ENCODE results near the gene ARHGAP44.
"Not testable (repeated sequence)": the region's sequence is repeated elsewhere in the genome, so short reads cannot be mapped to it uniquely, and the experiment has no call there.

Gene ARHGAP44

DNA sequence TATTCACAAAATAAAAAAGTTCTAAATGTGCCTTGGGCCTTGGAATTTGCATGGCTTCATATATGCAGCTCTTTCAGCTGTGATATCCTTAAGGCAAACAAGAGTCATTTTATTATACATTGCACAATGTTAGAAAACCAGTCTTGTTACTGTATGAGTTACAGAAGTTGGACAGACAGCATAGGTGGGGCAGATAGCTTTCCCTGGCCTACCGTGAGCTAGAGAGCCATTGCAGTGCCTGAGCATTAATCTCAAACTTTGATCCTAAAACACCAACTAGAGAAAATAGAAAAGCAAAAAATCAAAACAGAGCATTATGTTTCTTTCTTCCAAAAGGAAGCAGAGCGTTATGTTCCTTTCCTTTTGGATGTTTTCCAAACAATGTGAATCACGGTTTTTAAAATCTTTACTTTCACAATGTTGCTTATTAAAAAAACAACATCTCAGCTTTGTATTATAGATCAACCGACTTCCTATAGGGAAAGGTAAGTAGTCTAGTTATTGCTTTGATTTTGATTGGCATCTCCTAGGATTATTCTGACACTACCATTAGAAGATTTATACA is 32.2 kb downstream of the ARHGAP44 start:
- no peak for DNase-seq (ENCODE audit: low read depth)

- DNase-seq (ENCODE audit: low read depth) = no peak
These were observed 37.1 kb downstream of the ARHGAP44 start for GRCh38 chr17:12826431-12826830.

DNA sequence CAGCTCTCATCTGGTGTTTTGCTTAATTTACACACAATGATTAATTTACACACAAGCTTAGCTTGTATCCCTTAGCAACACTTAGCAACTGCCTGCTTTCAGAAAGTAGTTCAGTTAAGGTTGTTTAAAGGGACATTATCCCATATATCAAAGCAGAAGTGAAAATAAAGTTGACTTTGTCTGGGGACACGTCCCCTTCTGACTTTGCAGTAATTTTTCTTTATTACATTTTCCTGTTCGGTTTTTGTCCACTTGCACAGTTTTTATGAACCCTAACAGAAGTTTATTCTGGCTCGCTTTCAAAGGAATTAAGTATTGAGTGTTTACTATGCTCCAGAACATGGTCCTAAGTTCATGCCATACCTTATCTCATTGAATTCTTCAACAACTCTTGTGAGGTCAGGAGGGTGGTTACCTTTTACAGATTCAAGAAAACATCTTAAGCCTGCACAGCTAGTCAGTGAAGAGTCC is 41.5 kb downstream of the ARHGAP44 start:
- DNase-seq (ENCODE audit: low read depth) = no peak

DNA sequence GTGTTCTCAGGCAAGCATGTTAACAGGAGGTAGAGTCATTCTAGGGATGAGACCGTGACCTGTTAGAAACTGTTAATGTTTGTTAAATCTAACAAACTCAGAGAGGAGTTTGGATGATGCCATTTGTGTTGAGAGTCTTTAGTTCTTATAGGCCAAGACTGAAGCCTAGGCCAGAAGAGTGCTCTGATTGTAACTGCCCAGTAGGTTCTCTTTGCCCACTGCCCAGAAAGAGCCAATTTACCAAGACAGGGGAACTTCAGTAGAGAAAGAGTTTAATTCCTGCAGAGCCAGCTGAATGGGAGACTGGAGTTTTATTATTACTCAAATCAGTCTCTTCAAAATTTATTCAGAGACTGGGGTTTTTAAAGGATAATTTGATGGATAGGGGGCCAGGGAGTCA is 42.5 kb downstream of the ARHGAP44 start:
- no peak for DNase-seq (ENCODE audit: low read depth)

DNA sequence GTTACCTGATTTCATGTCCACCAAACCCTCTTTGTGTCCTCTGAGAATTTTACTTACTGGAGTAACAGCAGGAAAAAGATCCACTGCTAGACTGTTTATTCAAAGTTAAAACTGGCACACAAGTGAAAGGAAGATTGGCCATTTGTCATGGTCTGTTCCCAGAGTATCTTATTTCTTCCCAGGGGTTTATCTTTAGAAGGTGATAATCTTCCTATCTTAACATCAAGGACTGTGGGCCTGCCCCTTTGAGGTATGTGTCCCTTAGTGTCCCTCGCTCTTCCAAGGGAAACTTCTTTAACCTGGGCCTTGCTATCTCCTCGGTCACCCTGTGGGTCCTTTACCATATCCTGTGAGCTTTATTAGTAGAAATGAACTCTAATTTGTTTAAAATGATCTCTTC is 49.7 kb downstream of the ARHGAP44 start:
- no peak for DNase-seq (ENCODE audit: low read depth)

DNA sequence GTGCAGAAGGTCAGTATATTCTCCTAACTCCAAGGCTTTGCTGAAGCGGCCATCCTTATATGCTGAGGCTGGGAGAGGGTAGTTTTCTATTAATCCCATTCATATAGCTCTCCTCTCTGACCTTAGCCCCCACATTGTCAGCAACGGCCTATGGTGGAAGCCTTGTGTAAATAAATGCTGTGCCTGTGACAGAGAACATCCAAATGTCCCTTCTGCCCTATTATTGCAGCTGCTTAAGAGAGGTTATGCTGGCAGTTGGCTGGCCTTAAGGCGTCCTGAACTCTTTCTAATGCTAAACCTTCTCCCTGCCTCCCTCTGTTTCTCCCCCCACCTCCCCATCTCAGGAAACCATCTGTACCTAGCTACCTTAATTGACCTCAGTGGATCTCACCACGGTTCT is 53.6 kb downstream of the ARHGAP44 start:
- no peak for DNase-seq (ENCODE audit: low read depth)

- no peak for DNase-seq (ENCODE audit: low read depth)
These were observed 61.7 kb downstream of the ARHGAP44 start for GRCh38 chr17:12850996-12851395.

DNA sequence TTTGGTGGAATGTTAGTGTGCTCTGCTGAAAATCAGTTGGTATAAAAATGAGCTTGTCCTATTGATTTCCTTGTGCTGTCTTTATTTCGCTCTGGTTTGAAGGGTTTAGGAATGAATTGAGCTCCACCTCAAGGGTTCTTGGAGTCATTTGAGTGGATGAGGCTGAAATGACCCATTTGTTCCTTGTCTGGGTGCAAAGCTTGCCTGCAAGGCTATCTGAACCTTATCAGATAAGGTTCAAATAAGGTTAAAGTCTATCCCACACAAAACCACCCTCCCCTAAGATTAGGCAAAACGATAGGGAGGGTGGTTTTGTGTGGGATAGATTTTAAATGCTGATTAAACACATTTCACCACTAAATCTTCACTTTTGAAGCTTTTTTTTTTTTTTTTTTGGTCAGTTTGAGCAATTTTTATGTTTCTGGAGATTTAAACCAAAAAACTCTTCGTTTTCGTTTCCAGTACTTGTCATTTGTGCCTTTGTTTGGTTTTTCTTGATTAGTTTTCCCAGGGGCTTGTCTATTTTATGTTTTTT is 62.7 kb downstream of the ARHGAP44 start:
- DNase-seq (ENCODE audit: low read depth) = no peak

GRCh38 chr17:12853921-12854320 is 64.6 kb downstream of the ARHGAP44 start:
- no peak for DNase-seq (ENCODE audit: low read depth)

- no peak for DNase-seq (ENCODE audit: low read depth)
These were observed 67.1 kb downstream of the ARHGAP44 start for GRCh38 chr17:12856416-12856815.

GRCh38 chr17:12857592-12857991 is 68.3 kb downstream of the ARHGAP44 start:
- no peak for DNase-seq (ENCODE audit: low read depth)

- DNase-seq (ENCODE audit: low read depth) = no peak
These were observed 70.2 kb downstream of the ARHGAP44 start for GRCh38 chr17:12859520-12859919.

- DNase-seq (ENCODE audit: low read depth) = no peak
These were observed 76.5 kb downstream of the ARHGAP44 start for GRCh38 chr17:12865769-12866168.

DNA sequence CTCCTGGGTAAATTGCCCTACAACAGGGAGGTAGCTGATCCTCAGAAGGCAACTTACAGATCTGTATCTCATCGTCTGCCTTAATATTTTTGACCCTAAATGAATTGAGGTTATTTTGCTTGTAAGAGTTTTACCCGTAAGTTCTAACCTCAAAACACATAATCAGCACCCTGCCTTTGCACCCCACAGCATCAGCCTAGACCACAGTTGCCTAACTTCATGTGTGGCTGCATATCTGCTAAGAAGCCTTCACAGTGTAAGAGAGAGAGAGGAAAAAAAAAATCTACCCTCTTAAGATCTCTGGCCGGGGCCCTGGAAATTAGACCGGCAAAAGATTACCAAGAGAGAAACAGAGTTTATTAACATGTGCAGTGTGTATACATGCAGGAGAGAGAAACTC is 76.9 kb downstream of the ARHGAP44 start:
- no peak for DNase-seq (ENCODE audit: low read depth)

- DNase-seq (ENCODE audit: low read depth) = no peak
These were observed 78.4 kb downstream of the ARHGAP44 start for GRCh38 chr17:12867726-12868125.

DNA sequence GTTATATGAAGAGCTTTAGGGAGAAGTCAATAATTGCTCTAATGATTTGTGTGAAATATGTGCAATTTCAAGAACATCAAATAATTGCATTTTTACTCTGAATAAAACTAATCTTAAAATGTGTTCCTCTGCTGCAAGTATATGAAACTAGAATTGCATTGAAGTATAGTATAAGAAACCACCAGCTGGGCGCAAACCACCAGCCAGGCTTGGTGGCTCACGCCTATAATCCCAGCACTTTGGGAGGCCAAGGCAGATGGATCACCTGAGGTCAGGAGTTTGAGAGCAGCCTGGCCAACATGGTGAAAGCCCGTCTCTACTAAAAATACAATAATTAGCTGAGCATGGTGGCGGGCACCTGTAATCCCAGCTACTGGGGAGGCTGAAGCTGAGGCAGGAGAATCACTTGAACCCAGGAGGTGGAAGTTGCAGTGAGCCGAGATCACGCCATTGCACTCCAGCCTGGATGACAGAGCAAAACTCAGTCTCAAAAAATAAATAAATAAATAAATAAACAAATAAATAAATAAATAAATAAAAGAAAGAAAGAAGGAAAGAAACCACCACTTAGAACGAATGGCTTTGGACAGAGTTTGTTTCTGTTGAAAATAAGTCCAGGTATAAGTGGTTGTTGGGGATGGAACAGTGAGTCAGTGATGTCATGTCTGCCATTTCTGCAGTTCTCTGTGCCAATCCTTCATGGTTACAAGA is 84.3 kb downstream of the ARHGAP44 start:
- DNase-seq (ENCODE audit: low read depth) = not testable (repeated sequence)

GRCh38 chr17:12877953-12878669 is 88.8 kb downstream of the ARHGAP44 start:
- DNase-seq (ENCODE audit: low read depth) = no peak

DNA sequence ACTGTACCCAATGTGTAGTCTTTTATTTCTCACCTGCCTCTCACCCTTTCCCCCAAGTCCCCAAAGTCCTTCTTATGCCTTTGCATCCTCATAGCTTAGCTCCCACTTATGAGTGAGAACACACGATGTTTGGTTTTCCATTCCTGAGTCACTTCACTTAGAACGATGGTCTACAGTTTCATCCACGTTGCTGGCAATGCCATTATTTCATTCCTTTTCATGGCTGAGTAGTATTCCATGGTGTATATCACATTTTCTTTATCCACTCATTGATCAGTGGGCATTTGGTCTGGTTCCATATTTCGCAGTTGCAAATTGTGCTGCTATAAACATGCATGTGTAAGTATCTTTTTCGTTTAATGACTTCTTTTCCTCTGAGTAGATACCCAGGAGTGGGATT is 89.8 kb downstream of the ARHGAP44 start:
- not testable (repeated sequence) for DNase-seq (ENCODE audit: low read depth)

DNA sequence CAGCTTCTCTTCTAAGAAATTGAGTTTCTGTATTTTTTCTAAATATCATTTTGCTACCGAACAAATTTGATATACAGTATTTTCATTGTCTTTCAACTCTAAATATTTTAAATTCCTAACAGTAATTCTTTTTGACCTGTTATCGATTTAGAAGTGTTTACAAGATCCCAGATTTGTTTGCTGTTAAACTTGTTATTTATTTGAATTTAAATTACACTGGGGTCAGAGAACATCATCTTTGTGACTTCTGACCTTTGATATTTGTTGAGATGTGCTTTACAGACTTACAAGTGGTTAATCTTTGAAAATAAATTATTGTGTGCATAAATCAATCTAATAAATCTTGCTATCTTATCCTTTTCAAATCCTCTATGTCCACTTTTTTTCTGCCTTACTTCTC is 94.2 kb downstream of the ARHGAP44 start:
- DNase-seq (ENCODE audit: low read depth) = no peak

DNA sequence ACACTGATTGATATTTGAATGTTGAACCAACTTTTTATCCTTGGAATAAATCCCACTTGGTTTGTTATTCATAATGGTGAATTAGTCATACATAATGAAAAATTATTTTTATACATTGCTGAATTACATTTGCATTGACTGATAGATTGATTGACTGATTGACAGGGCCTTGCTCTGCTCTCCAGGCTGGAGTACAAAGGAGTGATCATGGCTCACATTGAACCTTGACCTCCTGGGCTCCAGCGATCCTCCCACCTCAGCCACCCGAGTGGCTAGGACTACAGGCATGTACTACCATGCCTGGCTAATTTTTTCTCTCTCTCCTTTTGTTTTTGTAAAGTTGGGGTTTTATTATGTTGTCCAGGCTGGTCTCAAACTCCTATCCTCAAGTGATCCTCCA is 97.8 kb downstream of the ARHGAP44 start:
- DNase-seq (ENCODE audit: low read depth) = no peak

GRCh38 chr17:12896180-12896785 is 107.0 kb downstream of the ARHGAP44 start:
- DNase-seq (ENCODE audit: low read depth) = no peak

- no peak for DNase-seq (ENCODE audit: low read depth)
These were observed 108.8 kb downstream of the ARHGAP44 start for GRCh38 chr17:12898110-12898509.

- DNase-seq (ENCODE audit: low read depth) = no peak
These were observed 110.3 kb downstream of the ARHGAP44 start for GRCh38 chr17:12899604-12900003.
